Breast epithelium (tissue), 3 donors: ENCODE results near the gene RAB27A.

Source experiments
- CTCF ChIP-seq, 3 donors: fragments of 450-650 bp; IDR thresholded peaks; one replicate each; pipeline ENCODE4 v1.5.1; 2016 to 2017; ENCODE audit warnings: antibody characterized with exemption in 3 of 3, mild to moderate bottlenecking in 3 of 3, moderate library complexity in 3 of 3
- POLR2A ChIP-seq: fragments of 450-650 bp; IDR thresholded peaks from one replicate; pipeline ENCODE4 v1.6.1; 2016; ENCODE audit warnings: antibody characterized with exemption, mild to moderate bottlenecking, moderate library complexity
- POLR2AphosphoS5 ChIP-seq, 3 donors: sonication (generic); formaldehyde crosslinking; IDR thresholded peaks; one replicate each; pipeline ENCODE4 v1.6.1; 2017; ENCODE audit warnings: antibody characterized with exemption in 3 of 3

GRCh38 chr15:55320238-55320550 lies 30.6 kb upstream of the RAB27A start:
- TF ChIP-seq CTCF (IDR thresholded peaks at IDR 0.05) = no peak
- no peak for TF ChIP-seq POLR2A
- TF ChIP-seq POLR2AphosphoS5 (IDR thresholded peaks at IDR 0.05) = no peak
